H1 (cell line): ENCODE measurements around the gene KIAA0930. TPM values are rescaled to one million over a fixed set of nuclear protein-coding genes. Genes with fewer than 3 reads are reported as not detected.

Experiments
- CTCF ChIA-PET: fragments of 300-600 bp; sonication (Branson Sonifier 250); formaldehyde crosslinking; loops from one replicate; lab custom pipeline; 2021; ENCODE audit not compliant: partially characterized antibody; lab: Charles Lee
- POLR2A ChIA-PET: fragments of 300-600 bp; sonication (Branson Sonifier 250); formaldehyde crosslinking; loops from one replicate; lab custom pipeline; 2021; ENCODE audit warnings: inconsistent platforms; ENCODE audit not compliant: partially characterized antibody; lab: Charles Lee
- DNase-seq, 2 experiments: peaks; one replicate each; pipeline versions ENCODE4 v3.0.0 to v3.0.0-alpha.2; 2010 to 2022; ENCODE audit warnings: low spot score in 2 of 2, low read depth in 1 of 2, mixed read lengths in 1 of 2
- FAIRE-seq: peaks from 2 replicates; lab custom pipeline; 2011; peaks lifted over from hg19 to GRCh38; lab: Jason Lieb, UNC
- H2AFZ ChIP-seq: 2 replicates; pipeline ENCODE4 v1.8.1; 2012; ENCODE audit warnings: low read length, inconsistent platforms
- H2AK5ac ChIP-seq: 2 replicates; pipeline ENCODE4 v1.6.1; 2013; ENCODE audit warnings: low read depth, low read length
- H2BK120ac ChIP-seq: replicated peaks from 2 replicates; pipeline ENCODE3; 2013; ENCODE audit warnings: low read depth, low read length, inconsistent platforms
- H2BK12ac ChIP-seq: 2 replicates; pipeline ENCODE4 v1.6.1; 2013; ENCODE audit warnings: low read depth, low read length
- H2BK15ac ChIP-seq: 2 replicates; pipeline ENCODE4 v1.6.1; 2013; ENCODE audit warnings: low read length
- H2BK20ac ChIP-seq: 2 replicates; pipeline ENCODE4 v1.6.1; 2013; ENCODE audit warnings: low read length
- H2BK5ac ChIP-seq: 2 replicates; pipeline ENCODE4 v1.6.1; 2013; ENCODE audit warnings: low read depth, low read length
- H3K14ac ChIP-seq: 2 replicates; pipeline ENCODE4 v1.6.1; 2013; ENCODE audit warnings: inconsistent platforms; ENCODE audit not compliant: insufficient read length
- H3K18ac ChIP-seq: 2 replicates; pipeline ENCODE4 v1.6.1; 2013; ENCODE audit warnings: low read length; ENCODE audit errors: extremely low read depth
- H3K23ac ChIP-seq: 2 replicates; pipeline ENCODE4 v1.6.1; 2013; ENCODE audit warnings: inconsistent platforms; ENCODE audit not compliant: insufficient read length
- H3K23me2 ChIP-seq: 2 replicates; pipeline ENCODE4 v1.6.1; 2013; ENCODE audit warnings: low read depth, low read length
- H3K27ac ChIP-seq: 2 replicates; pipeline ENCODE4 v1.6.1; 2011; ENCODE audit warnings: low read depth, low read length, inconsistent platforms
- H3K27me3 ChIP-seq, 4 experiments: replicated peaks in 1 of 4; 1 replicate in 1 of 4; 2 replicates in 3 of 4; pipeline versions ENCODE4 v1.6.1 to v1.8.1; 2011 to 2013; ENCODE audit warnings: low read length in 3 of 4, mild to moderate bottlenecking in 3 of 4, inconsistent platforms in 2 of 4, mixed read lengths in 2 of 4, moderate library complexity in 1 of 4; ENCODE audit not compliant: control insufficient read depth in 3 of 4, insufficient read depth in 3 of 4; ENCODE audit errors: extremely low read depth in 1 of 4
- H3K36me3 ChIP-seq, 4 experiments: 2 replicates each; pipeline versions ENCODE4 v1.6.1 to v1.8.1; 2011 to 2013; ENCODE audit warnings: mild to moderate bottlenecking in 4 of 4, low read length in 3 of 4, moderate library complexity in 2 of 4, control low read depth in 1 of 4, inconsistent platforms in 1 of 4; ENCODE audit not compliant: insufficient read depth in 4 of 4, control insufficient read depth in 2 of 4
- H3K4ac ChIP-seq: replicated peaks from 2 replicates; pipeline ENCODE3; 2013; ENCODE audit warnings: low read length, low read depth, mixed read lengths, inconsistent platforms; ENCODE audit not compliant: insufficient read length
- H3K4me1 ChIP-seq, 4 experiments: replicated peaks in 1 of 4; 1 replicate in 1 of 4; 2 replicates in 3 of 4; pipeline versions ENCODE4 v1.6.1 to v1.8.1; 2011 to 2013; ENCODE audit warnings: low read length in 3 of 4, inconsistent platforms in 2 of 4, mixed read lengths in 1 of 4; ENCODE audit not compliant: insufficient read depth in 4 of 4, control insufficient read depth in 3 of 4
- H3K4me2 ChIP-seq, 2 experiments: 2 replicates each; pipeline versions ENCODE4 v1.6.1 to v1.8.1; 2011 to 2013; ENCODE audit warnings: low read depth in 2 of 2, low read length in 2 of 2, control low read depth in 1 of 2, inconsistent platforms in 1 of 2, mild to moderate bottlenecking in 1 of 2; ENCODE audit not compliant: insufficient read depth in 1 of 2
- H3K4me3 ChIP-seq, 4 experiments: fragments of 200-600, 300-600 bp in 1 of 4; sonication (generic), shearing (Covaris generic), sonication (Bioruptor Twin) in 1 of 4; 2 replicates each; pipeline versions ENCODE4 v1.5.1 to v1.8.1; 2011 to 2016; ENCODE audit warnings: low read length in 4 of 4, low read depth in 3 of 4, control low read depth in 2 of 4, inconsistent platforms in 2 of 4, mild to moderate bottlenecking in 2 of 4, mixed read lengths in 1 of 4, moderate library complexity in 1 of 4; ENCODE audit not compliant: insufficient read depth in 2 of 4; ENCODE audit errors: extremely low read depth in 1 of 4
- H3K56ac ChIP-seq: replicated peaks from 2 replicates; pipeline ENCODE3; 2013; ENCODE audit warnings: low read depth, mild to moderate bottlenecking, mixed read lengths, low read length, inconsistent platforms; ENCODE audit not compliant: insufficient read length
- H3K79me1 ChIP-seq: 2 replicates; pipeline ENCODE4 v1.6.1; 2013; ENCODE audit warnings: low read depth, low read length, control low read depth
- H3K79me2 ChIP-seq, 2 experiments: 2 replicates each; pipeline versions ENCODE4 v1.6.1 to v1.8.1; 2012 to 2013; ENCODE audit warnings: low read length in 2 of 2, mild to moderate bottlenecking in 2 of 2, inconsistent platforms in 1 of 2; ENCODE audit not compliant: insufficient read depth in 2 of 2, control insufficient read depth in 1 of 2
- H3K9ac ChIP-seq, 4 experiments: replicated peaks in 1 of 4; 1 replicate in 1 of 4; 2 replicates in 3 of 4; pipeline versions ENCODE4 v1.6.1 to v1.8.1; 2011 to 2013; ENCODE audit warnings: low read depth in 3 of 4, low read length in 3 of 4, control low read depth in 2 of 4, mild to moderate bottlenecking in 2 of 4, moderate library complexity in 2 of 4, inconsistent platforms in 1 of 4; ENCODE audit errors: extremely low read depth in 1 of 4
- H3K9me3 ChIP-seq, 2 experiments: 2 replicates each; pipeline versions ENCODE4 v1.6.1 to v1.8.1; 2012 to 2013; ENCODE audit warnings: mild to moderate bottlenecking in 2 of 2, moderate library complexity in 2 of 2, control low read depth in 1 of 2, inconsistent platforms in 1 of 2, low read depth in 1 of 2, low read length in 1 of 2, mixed read lengths in 1 of 2; ENCODE audit not compliant: insufficient read depth in 2 of 2
- H4K20me1 ChIP-seq, 2 experiments: replicated peaks in 1 of 2; 2 replicates each; pipeline versions ENCODE3 to v1.8.1; 2011 to 2013; ENCODE audit warnings: inconsistent platforms in 2 of 2, low read length in 2 of 2, mild to moderate bottlenecking in 1 of 2; ENCODE audit not compliant: insufficient read depth in 2 of 2, control insufficient read depth in 1 of 2
- H4K5ac ChIP-seq: 2 replicates; pipeline ENCODE4 v1.6.1; 2013; ENCODE audit warnings: low read length, low read depth, mixed read lengths, inconsistent platforms; ENCODE audit not compliant: insufficient read length
- H4K8ac ChIP-seq: 2 replicates; pipeline ENCODE4 v1.8.0; 2013; ENCODE audit warnings: mild to moderate bottlenecking, moderate library complexity, low read length, inconsistent platforms; ENCODE audit not compliant: insufficient read depth; ENCODE audit errors: extremely low read depth
- H4K91ac ChIP-seq: replicated peaks from 2 replicates; pipeline ENCODE3; 2013; ENCODE audit warnings: low read length, mixed read lengths, inconsistent platforms; ENCODE audit not compliant: insufficient read length
- CBX5 ChIP-seq: fragments of 300-800, 300-1000 bp; sonication (generic); IDR thresholded peaks from 2 replicates; pipeline ENCODE4 v1.7.1; 2016; ENCODE audit warnings: antibody characterized with exemption, low read length, low read depth
- CHD1 ChIP-seq: IDR thresholded peaks from 2 replicates; pipeline ENCODE4 v1.6.1; 2012; ENCODE audit warnings: low read depth, low read length, improper control_type of control experiment
- CTBP2 ChIP-seq: IDR thresholded peaks from 2 replicates; pipeline ENCODE4 v1.7.0; 2011; ENCODE audit warnings: borderline replicate concordance, mild to moderate bottlenecking, moderate library complexity, mixed read lengths, low read length; ENCODE audit not compliant: insufficient read depth, insufficient read length
- GABPA ChIP-seq: IDR thresholded peaks from 2 replicates; pipeline ENCODE4 v1.6.1; 2011; ENCODE audit warnings: mild to moderate bottlenecking, low read length, moderate library complexity, borderline replicate concordance; ENCODE audit not compliant: insufficient read depth
- JUN ChIP-seq: IDR thresholded peaks from 2 replicates; pipeline ENCODE4 v1.6.1; 2011; ENCODE audit warnings: low read depth, mild to moderate bottlenecking, improper control_type of control experiment, low read length
- PHF8 ChIP-seq: fragments of 200-600 bp; sonication (generic); conservative IDR thresholded peaks from 2 replicates; pipeline ENCODE4 v1.7.1; 2012; ENCODE audit warnings: low read depth, mild to moderate bottlenecking, inconsistent platforms, low read length, moderate library complexity
- POLR2AphosphoS5 ChIP-seq: IDR thresholded peaks from 2 replicates; pipeline ENCODE4 v1.6.1; 2011; ENCODE audit warnings: low read depth, low read length
- SP1 ChIP-seq: IDR thresholded peaks from 2 replicates; pipeline ENCODE4 v1.6.1; 2011; ENCODE audit warnings: low read depth, low read length
- SUZ12 ChIP-seq: fragments of 200-600 bp; sonication (generic); IDR thresholded peaks from 2 replicates; pipeline ENCODE4 v1.6.1; 2012; ENCODE audit warnings: mild to moderate bottlenecking, inconsistent platforms, low read length, moderate library complexity, mixed read lengths
- TAF1 ChIP-seq: IDR thresholded peaks from 2 replicates; pipeline ENCODE4 v1.6.1; 2011; ENCODE audit warnings: mild to moderate bottlenecking, low read depth, low read length
- YY1 ChIP-seq: IDR thresholded peaks from 2 replicates; pipeline ENCODE4 v1.6.1; 2011; ENCODE audit warnings: low read depth, mild to moderate bottlenecking, low read length
- WGBS, 2 experiments: shearing (Covaris generic) in 1 of 2; methylation state at CpG; one replicate each; pipeline versions ENCODE4 v1.1.6 to v1.1.7; 2013 to 2015; ENCODE audit warnings: low lambda C conversion rate in 2 of 2, mixed read lengths in 2 of 2, inconsistent platforms in 1 of 2, low coverage in 1 of 2, missing lambda C conversion rate in 1 of 2; ENCODE audit not compliant: insufficient replicate concordance in 2 of 2, insufficient coverage in 1 of 2, insufficient read length in 1 of 2; ENCODE audit errors: extremely low coverage in 1 of 2, missing lambda C conversion rate in 1 of 2; 5-methylcytosine and 5-hydroxymethylcytosine counted together
- polyA plus RNA-seq, 7 experiments: library from polyadenylated mRNA; depleted of rRNA in 3 of 7; stranded (reverse) in 5 of 7; unstranded in 2 of 7; fragments of >200 nt in 5 of 7; fragments of 200-250 nt in 2 of 7; gene quantifications; 1 replicate in 5 of 7; 2 replicates in 1 of 7; 4 replicates in 1 of 7; pipeline versions ENCODE4 v1.2.1 to v1.2.3, GENCODE V29; 2011 to 2013; ENCODE audit warnings: missing spikeins in 2 of 7, mixed read lengths in 2 of 7
- total RNA-seq: library from RNA; stranded (reverse); fragmentation: NEBNext Ultra II Directional; extraction: Animal tissue kit (Norgen Biotek cat#: 25700); gene quantifications from 2 replicates; pipeline ENCODE4 v1.2.1, GENCODE V29; 2021

The KIAA0930 gene
- total and polyA plus RNA-seq, 2 of the 8 experiments (the other 6 are each of a cell fraction or from before 2014, with no cell fraction given) = 61.9 to 66.1 TPM

DNA sequence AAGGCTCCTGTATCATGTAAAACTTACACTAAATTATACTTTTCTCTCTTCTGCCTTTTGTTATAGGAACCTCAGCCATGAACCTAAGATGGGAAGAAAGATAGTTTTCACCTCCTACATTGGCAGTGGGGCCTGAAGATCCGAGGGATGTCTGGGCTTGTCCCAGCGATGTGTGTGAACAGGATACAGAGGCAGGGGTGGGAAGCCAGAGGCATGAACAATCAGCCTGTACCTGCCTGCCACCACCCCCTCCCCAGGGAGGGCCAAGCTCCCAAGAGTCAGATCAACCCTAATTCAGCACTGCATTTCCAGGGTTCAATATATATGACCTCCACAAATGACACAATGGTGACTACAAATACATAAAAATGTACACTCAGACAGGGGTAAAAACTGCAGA lies 9.4 kb downstream of the KIAA0930 start:
- Histone ChIP-seq H3K4me1 (peaks cover 0 to 9% (median 2%) of the 10 kb centered on the region in 4 experiments; a peak in 3 of 7 replicates), H3K4me2 (no peak overlapping the region), H3K23me2 (no peaks in the 10 kb centered on the region), H3K27ac (no peak overlapping the region), H4K20me1 (peaks cover 4 to 20% of the 10 kb centered on the region in 2 experiments), H2AFZ (no peak overlapping the region), H2BK120ac (no peak overlapping the region), H3K4ac (no peak overlapping the region), H2AK5ac (no peak overlapping the region), H3K27me3 (no peaks in the 10 kb centered on the region), H3K79me2 (no peaks in the 10 kb centered on the region; a peak in 1 of 4 replicates), H3K9me3 (no peaks in the 10 kb centered on the region), H3K18ac (no peak overlapping the region), H3K4me3 (no peak overlapping the region), H3K23ac (no peak overlapping the region), H4K5ac (no peak overlapping the region), H3K79me1 (peaks cover 2% of the 10 kb centered on the region; the same call in 1 of the 2 replicates), H2BK12ac (no peak overlapping the region), H3K56ac (no peak overlapping the region), H4K8ac (no peak overlapping the region), H3K36me3 (no peaks in the 10 kb centered on the region), H2BK20ac (no peak overlapping the region), H2BK5ac (no peak overlapping the region), H2BK15ac (no peak overlapping the region), H3K14ac (no peak overlapping the region), H4K91ac (no peak overlapping the region), H3K9ac (no peak overlapping the region)
- FAIRE-seq = no peak
- CTCF ChIA-PET = interaction anchor here (1.9 kb wide), 1 partner anchor 22 kb away, joined by 6 read pairs; no protein-coding TSS in a partner anchor
- 97% methylated on average over 2 of the region's 2 CpGs; no CpG with 5 or more reads in 1 of the 2 experiments for WGBS, 2 experiments
- no peak for DNase-seq
- no peak for TF ChIP-seq POLR2AphosphoS5
- TF ChIP-seq CBX5 = no peak
- no peak for TF ChIP-seq SUZ12
- TF ChIP-seq TAF1 = no peak
- no peak for TF ChIP-seq JUN
- no peak for TF ChIP-seq YY1
- no peak for TF ChIP-seq CTBP2
- TF ChIP-seq GABPA = no peak
- no peak for TF ChIP-seq CHD1
- TF ChIP-seq SP1 = no peak
- TF ChIP-seq PHF8 = no peak
- POLR2A ChIA-PET = interaction anchor here (1.3 kb wide), 1 partner anchor 9 kb away, joined by 3 read pairs; no protein-coding TSS in a partner anchor
